ENCODE data around the gene TMC3. TPM values are rescaled to one million over a fixed set of nuclear protein-coding genes. Genes with fewer than 3 reads are reported as not detected.

The TMC3 gene
- polyA plus RNA-seq, 1 of the 3 experiments (the other 2 are of a cell fraction), result not detected

- Histone ChIP-seq H3K4me1 (ENCODE audit: control insufficient read depth in 1 of 2, insufficient read depth in 2 of 2, low read depth in 1 of 2, low read length in 1 of 2) (peaks cover 0 to 12% of the 10 kb centered on the region in 2 experiments; a peak in 2 of 4 replicates), H3K27me3 (ENCODE audit: insufficient read depth) (no peaks in the 10 kb centered on the region), H3K9me3 (no peaks in the 10 kb centered on the region), H4K20me1 (ENCODE audit: insufficient read depth) (0 out of 2 replicates have a peak, but pooled peaks cover 9% of the 10 kb centered on the region), H3K36me3 (replicated peaks in 1 of 2; ENCODE audit: control insufficient read depth in 1 of 2, insufficient read depth in 2 of 2, low read length in 1 of 2) (no peaks in the 10 kb centered on the region), H3K4me2 (no peak overlapping the region), H3F3A (replicated peaks; ENCODE audit: insufficient read depth) (peaks cover 12% of the 10 kb centered on the region), H3K9ac (no peak overlapping the region), H3K27ac (ENCODE audit: low read depth in 2 of 2, low read length in 1 of 2) (no peak overlapping the region), H3K79me2 (ENCODE audit: insufficient read depth) (no peaks in the 10 kb centered on the region), H2AFZ (ENCODE audit: low read depth) (no peak overlapping the region), H3K4me3 (ENCODE audit: low read depth in 2 of 2, low read length in 1 of 2) (no peak overlapping the region), H3K9me2 (no peaks in the 10 kb centered on the region)
- TF ChIP-seq FOXJ3 (CRISPR knock-in tag; IDR thresholded peaks at IDR 0.05) (no peak), TAF1 (IDR thresholded peaks at IDR 0.05; ENCODE audit: borderline replicate concordance, low read depth, low read length) (no peak), JUND (IDR thresholded peaks at IDR 0.05) (no peak), RCOR1 (IDR thresholded peaks at IDR 0.05; ENCODE audit: low read length) (no peak), FOSL2 (IDR thresholded peaks at IDR 0.05; ENCODE audit: borderline replicate concordance, low read depth) (no peak), ZBTB33 (IDR thresholded peaks at IDR 0.05; ENCODE audit: borderline replicate concordance, low read depth) (no peak), MEF2A (IDR thresholded peaks at IDR 0.05; ENCODE audit: borderline replicate concordance, low read depth) (no peak), RFX5 (IDR thresholded peaks at IDR 0.05; ENCODE audit: low read length) (no peak), SIN3A (IDR thresholded peaks at IDR 0.05; ENCODE audit: borderline replicate concordance, low read depth, low read length) (no peak), EP300 (IDR thresholded peaks at IDR 0.05; ENCODE audit: borderline replicate concordance in 1 of 2, low read depth in 1 of 2, low read length in 1 of 2) (no peak), SMC3 (IDR thresholded peaks at IDR 0.05; ENCODE audit: low read depth, low read length) (no peak), REST (IDR thresholded peaks at IDR 0.05; ENCODE audit: low read depth, low read length) (no peak), MXI1 (IDR thresholded peaks at IDR 0.05; ENCODE audit: low read depth, low read length) (no peak), TCF12 (IDR thresholded peaks at IDR 0.05) (no peak), RAD21 (IDR thresholded peaks at IDR 0.05; ENCODE audit: low read length) (no peak)
- TF ChIP-seq, protein P1, sequence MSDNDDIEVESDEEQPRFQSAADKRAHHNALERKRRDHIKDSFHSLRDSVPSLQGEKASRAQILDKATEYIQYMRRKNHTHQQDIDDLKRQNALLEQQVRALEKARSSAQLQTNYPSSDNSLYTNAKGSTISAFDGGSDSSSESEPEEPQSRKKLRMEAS (IDR thresholded peaks at IDR 0.05; ENCODE audit: low read depth), result no peak
- TF ChIP-seq, protein P2, sequence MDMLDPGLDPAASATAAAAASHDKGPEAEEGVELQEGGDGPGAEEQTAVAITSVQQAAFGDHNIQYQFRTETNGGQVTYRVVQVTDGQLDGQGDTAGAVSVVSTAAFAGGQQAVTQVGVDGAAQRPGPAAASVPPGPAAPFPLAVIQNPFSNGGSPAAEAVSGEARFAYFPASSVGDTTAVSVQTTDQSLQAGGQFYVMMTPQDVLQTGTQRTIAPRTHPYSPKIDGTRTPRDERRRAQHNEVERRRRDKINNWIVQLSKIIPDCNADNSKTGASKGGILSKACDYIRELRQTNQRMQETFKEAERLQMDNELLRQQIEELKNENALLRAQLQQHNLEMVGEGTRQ (IDR thresholded peaks at IDR 0.05; ENCODE audit: borderline replicate concordance, low read depth, low read length), result no peak
- DNase-seq, result no peak
- CTCF ChIA-PET, result interaction anchor here (1.0 to 1.7 kb wide), 3 partner anchors 9 to 64 kb away, joined by 4 to 5 read pairs (median 4); no protein-coding TSS in a partner anchor
- POLR2A ChIA-PET, result no interaction called here
- 74% methylated on average over 2 of the region's 3 CpGs for WGBS (ENCODE audit: low lambda C conversion rate)
These were observed 36.8 kb downstream of the TMC3 start for GRCh38 chr15:81337241-81337640.
